Stomach (tissue), 19 donors: Measurements from ENCODE around the gene PCDHGA7. TPM values are rescaled to one million over a fixed set of nuclear protein-coding genes. Genes with fewer than 3 reads are reported as not detected.
"Not testable (repeated sequence)": the region's sequence is repeated elsewhere in the genome, so short reads cannot be mapped to it uniquely, and the experiment has no call there.

Experiments
- DNase-seq, 2 donors: peaks; one replicate each; pipeline versions ENCODE4 v3.0.0 to v3.0.0-alpha.2; 2013 to 2019
- H3K27ac ChIP-seq, 5 donors: fragments of 200-600 bp in 4 of 5; sonication (generic) in 4 of 5; one replicate each; pipeline ENCODE4 v1.5.1; 2013 to 2019; ENCODE audit warnings: mild to moderate bottlenecking in 1 of 5, moderate library complexity in 1 of 5
- H3K27me3 ChIP-seq, 3 donors: fragments of 200-600 bp; sonication (generic); one replicate each; pipeline ENCODE4 v1.5.1; 2017 to 2019; ENCODE audit warnings: mixed run types in 1 of 3
- H3K36me3 ChIP-seq, 4 donors: fragments of 200-600 bp; sonication (generic); 1 replicate in 3 of 4; 2 replicates in 1 of 4; pipeline ENCODE4 v1.5.1; 2016 to 2019
- H3K4me1 ChIP-seq, 4 donors: fragments of 200-600 bp; sonication (generic); one replicate each; pipeline ENCODE4 v1.5.1; 2016 to 2019
- H3K4me3 ChIP-seq, 4 donors: fragments of 200-600 bp; sonication (generic) in 3 of 4; one replicate each; pipeline ENCODE4 v1.5.1; 2016 to 2019; ENCODE audit warnings: mild to moderate bottlenecking in 1 of 4
- H3K9me3 ChIP-seq, 4 donors: fragments of 200-600 bp; sonication (generic); one replicate each; pipeline ENCODE4 v1.5.1; 2016 to 2019
- EP300 ChIP-seq: sonication (generic); formaldehyde crosslinking; IDR thresholded peaks from one replicate; pipeline ENCODE4 v1.6.1; 2017; ENCODE audit warnings: antibody characterized with exemption
- POLR2A ChIP-seq, 4 donors: fragments of 450-650 bp; IDR thresholded peaks; one replicate each; pipeline ENCODE4 v1.6.1; 2016; ENCODE audit warnings: antibody characterized with exemption in 4 of 4, control low read depth in 2 of 4, mild to moderate bottlenecking in 1 of 4, moderate library complexity in 1 of 4
- POLR2AphosphoS5 ChIP-seq, 3 donors: sonication (generic); formaldehyde crosslinking; IDR thresholded peaks; one replicate each; pipeline ENCODE4 v1.6.1; 2016; ENCODE audit warnings: antibody characterized with exemption in 3 of 3
- WGBS, 5 donors: extraction: QIAGEN DNeasy Blood & Tissue Kit in 3 of 5; methylation state at CpG; one replicate each; pipeline versions ENCODE4 v1.1.5 to v1.1.7; 2013 to 2018; 5-methylcytosine and 5-hydroxymethylcytosine counted together
- intact Hi-C: fragments of 100-400 bp; cut with DNase I; formaldehyde crosslinking; loops from one replicate; pipeline ENCODE4 v1.15.1; 2023; ENCODE audit warnings: low total_unique reads
- long read RNA-seq, 10 donors: transcript quantifications; one replicate each; lab custom pipeline, GENCODE V29; 2026
- polyA plus RNA-seq, 3 donors: library from polyadenylated mRNA; stranded (reverse); fragments of 200-250 nt; gene quantifications; one replicate each; pipeline ENCODE4 v1.2.3, GENCODE V29; 2013
- total RNA-seq, 5 donors: library from RNA; depleted of rRNA; stranded (reverse); fragments of >200 nt; gene quantifications; one replicate each; pipeline versions ENCODE4 v1.1.0 to v1.2.3, GENCODE V29; 2014 to 2016
- TF ChIP-seq, protein P1 (sequence below), 7 experiments: fragments of 450-650 bp in 4 of 7; fragments of 200-600 bp in 3 of 7; sonication (generic) in 3 of 7; IDR thresholded peaks; one replicate each; pipeline ENCODE4 v1.5.1; 2016 to 2019; ENCODE audit warnings: antibody characterized with exemption in 7 of 7, control low read depth in 2 of 7, mild to moderate bottlenecking in 1 of 7
- donor health status: healthy with polysubstance abuse.
- donor health status: Bipolar disorder and iron deficiency.
- donor health status: healthy.

PCDHGA7 gene
- total RNA-seq = 10 to 100 TPM in 1 of 5 donors, 1 to 10 TPM in 2, under 1 TPM in 1, not detected in 1; 0.87 to 29.0 (median 2.7) TPM
- under 1 TPM in 2 of 3 donors, not detected in 1; 0.06 to 0.30 TPM for polyA plus RNA-seq
- long read RNA-seq, donor 1 = 0 reads
- long read RNA-seq, donor 2 = 0 reads
- long read RNA-seq, donor 3 = 0 reads
- long read RNA-seq, donor 4, full-length matches to known transcripts = 1 of 1 reads
- long read RNA-seq, donor 4, partial matches to known transcripts = 0 of 1 reads
- long read RNA-seq, donor 4, other reads (novel, unspliced or antisense) = 0 of 1 reads
- long read RNA-seq, donor 5 = 0 reads
- long read RNA-seq, donor 6, full-length matches to known transcripts = 2 of 2 reads
- long read RNA-seq, donor 6, partial matches to known transcripts = 0 of 2 reads
- long read RNA-seq, donor 6, other reads (novel, unspliced or antisense) = 0 of 2 reads
- long read RNA-seq, donor 7 = 0 reads
- long read RNA-seq, donor 8 = 0 reads
- long read RNA-seq, donor 9 = 0 reads
- long read RNA-seq, donor 10 = 0 reads

DNA sequence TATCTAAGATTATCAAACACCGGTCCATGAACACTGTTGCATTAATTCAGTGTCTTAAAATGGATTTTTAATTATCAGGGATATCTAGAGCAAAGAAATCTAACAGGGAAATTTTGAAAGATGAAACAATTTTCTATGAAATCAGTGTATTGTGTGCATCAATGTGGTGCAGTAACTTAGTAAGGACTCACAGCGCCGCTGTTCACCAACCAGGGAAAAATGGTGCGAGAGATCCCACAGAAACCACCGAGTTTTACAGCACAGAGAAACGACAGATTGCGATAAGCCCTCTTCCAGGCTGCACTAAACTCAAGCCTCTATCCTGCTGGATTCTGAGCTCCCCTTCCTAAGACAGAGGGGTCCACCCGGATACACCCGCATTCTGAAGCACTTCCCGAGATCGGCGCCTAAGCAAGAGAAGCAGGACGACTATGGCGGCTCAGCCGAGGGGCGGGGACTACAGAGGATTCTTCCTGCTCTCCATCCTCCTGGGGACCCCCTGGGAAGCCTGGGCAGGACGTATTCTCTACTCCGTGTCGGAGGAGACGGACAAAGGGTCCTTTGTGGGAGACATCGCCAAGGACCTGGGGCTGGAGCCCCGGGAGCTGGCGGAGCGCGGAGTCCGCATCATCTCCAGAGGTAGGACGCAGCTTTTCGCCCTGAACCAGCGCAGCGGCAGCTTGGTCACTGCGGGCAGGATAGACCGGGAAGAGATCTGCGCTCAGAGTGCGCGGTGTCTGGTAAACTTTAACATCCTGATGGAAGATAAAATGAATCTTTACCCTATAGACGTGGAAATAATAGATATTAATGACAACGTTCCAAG lies at the start of gene PCDHGA7:
Gene PCDHGA7, plus strand, starts transcription at position 274 of the 826 bp plus-strand sequence. Its CDS starts 158 bp downstream, at position 432.
- Histone ChIP-seq H3K27ac (no peak within 1 kb of the TSS), H3K9me3 (peaks cover 34 to 99% (median 88%) of the 10 kb centered on the region in 4 donors), H3K4me3 (peak within 1 kb of the TSS in 2 of 4 donors; percentile 8 to 16), H3K36me3 (no peaks in the 10 kb centered on the region), H3K4me1 (no peaks in the 10 kb centered on the region), H3K27me3 (peaks cover 0 to 70% (median 5%) of the 10 kb centered on the region in 3 donors)
- WGBS, 5 donors = 13 to 20% (median 18%) methylated on average over 31 to 37 of the region's 37 CpGs
- TF ChIP-seq EP300 = no peak
- TF ChIP-seq POLR2A (IDR thresholded peaks at IDR 0.05) = no peak
- no peak for TF ChIP-seq POLR2AphosphoS5 (IDR thresholded peaks at IDR 0.05)
- TF ChIP-seq, protein P1, sequence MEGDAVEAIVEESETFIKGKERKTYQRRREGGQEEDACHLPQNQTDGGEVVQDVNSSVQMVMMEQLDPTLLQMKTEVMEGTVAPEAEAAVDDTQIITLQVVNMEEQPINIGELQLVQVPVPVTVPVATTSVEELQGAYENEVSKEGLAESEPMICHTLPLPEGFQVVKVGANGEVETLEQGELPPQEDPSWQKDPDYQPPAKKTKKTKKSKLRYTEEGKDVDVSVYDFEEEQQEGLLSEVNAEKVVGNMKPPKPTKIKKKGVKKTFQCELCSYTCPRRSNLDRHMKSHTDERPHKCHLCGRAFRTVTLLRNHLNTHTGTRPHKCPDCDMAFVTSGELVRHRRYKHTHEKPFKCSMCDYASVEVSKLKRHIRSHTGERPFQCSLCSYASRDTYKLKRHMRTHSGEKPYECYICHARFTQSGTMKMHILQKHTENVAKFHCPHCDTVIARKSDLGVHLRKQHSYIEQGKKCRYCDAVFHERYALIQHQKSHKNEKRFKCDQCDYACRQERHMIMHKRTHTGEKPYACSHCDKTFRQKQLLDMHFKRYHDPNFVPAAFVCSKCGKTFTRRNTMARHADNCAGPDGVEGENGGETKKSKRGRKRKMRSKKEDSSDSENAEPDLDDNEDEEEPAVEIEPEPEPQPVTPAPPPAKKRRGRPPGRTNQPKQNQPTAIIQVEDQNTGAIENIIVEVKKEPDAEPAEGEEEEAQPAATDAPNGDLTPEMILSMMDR (IDR thresholded peaks at IDR 0.05) = no peak
- intact Hi-C loops = no loop called here
- DNase-seq = no peak

DNA sequence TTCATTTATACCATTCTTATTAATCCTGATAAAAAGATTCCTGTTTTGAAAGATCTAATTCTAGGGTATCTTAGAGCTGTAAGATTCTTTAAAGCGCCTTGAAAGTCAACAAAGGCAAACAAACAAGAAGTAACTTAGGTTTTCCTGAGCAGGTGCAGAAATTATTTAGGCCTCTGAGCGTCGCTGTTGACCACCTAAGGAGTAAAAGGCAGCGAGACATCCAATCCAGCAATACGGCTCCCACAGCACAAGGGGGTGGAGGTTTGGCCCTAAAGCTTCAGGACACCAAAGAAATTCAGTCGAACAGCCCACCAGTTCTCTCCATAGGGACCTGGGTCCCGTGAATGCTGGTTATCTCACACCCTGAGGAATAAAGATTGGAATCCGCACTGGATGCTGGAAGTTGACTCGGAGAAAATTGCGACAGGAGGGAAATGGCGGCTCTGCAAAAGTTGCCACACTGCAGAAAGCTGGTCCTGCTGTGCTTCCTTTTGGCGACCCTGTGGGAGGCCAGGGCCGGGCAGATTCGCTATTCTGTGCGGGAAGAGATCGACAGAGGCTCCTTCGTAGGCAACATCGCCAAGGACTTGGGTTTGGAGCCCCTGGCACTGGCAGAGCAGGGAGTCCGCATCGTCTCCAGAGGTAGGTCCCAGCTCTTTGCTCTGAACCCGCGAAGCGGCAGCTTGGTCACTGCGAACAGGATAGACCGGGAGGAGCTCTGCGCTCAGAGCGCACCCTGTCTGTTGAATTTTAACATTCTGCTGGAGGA lies 43.8 kb upstream of the PCDHGA7 start, which contains the start of gene PCDHGA2:
Gene PCDHGA2, plus strand, starts transcription at position 223 of the 769 bp plus-strand sequence.
- H3K36me3 ChIP-seq = no peaks in the 10 kb centered on the region
- H3K4me3 ChIP-seq = peak within 1 kb of the TSS in 3 of 4 donors; percentile 18 to 29 (median 26)
- DNase-seq = peak in 1 of 2 donors; percentile 55
- H3K27ac ChIP-seq = no peak within 1 kb of the TSS
- H3K9me3 ChIP-seq = peaks cover 33 to 96% (median 87%) of the 10 kb centered on the region in 4 donors
- H3K4me1 ChIP-seq = no peaks in the 10 kb centered on the region
- peaks cover 0 to 58% (median 15%) of the 10 kb centered on the region in 3 donors for H3K27me3 ChIP-seq
- intact Hi-C loops = no loop called here
- TF ChIP-seq, protein P1 (IDR thresholded peaks at IDR 0.05) = no peak
- TF ChIP-seq POLR2AphosphoS5 (IDR thresholded peaks at IDR 0.05) = no peak
- no peak for TF ChIP-seq EP300
- TF ChIP-seq POLR2A (IDR thresholded peaks at IDR 0.05) = no peak
- WGBS, 5 donors = 8 to 17% (median 13%) methylated on average over 27 of the region's 27 CpGs

DNA sequence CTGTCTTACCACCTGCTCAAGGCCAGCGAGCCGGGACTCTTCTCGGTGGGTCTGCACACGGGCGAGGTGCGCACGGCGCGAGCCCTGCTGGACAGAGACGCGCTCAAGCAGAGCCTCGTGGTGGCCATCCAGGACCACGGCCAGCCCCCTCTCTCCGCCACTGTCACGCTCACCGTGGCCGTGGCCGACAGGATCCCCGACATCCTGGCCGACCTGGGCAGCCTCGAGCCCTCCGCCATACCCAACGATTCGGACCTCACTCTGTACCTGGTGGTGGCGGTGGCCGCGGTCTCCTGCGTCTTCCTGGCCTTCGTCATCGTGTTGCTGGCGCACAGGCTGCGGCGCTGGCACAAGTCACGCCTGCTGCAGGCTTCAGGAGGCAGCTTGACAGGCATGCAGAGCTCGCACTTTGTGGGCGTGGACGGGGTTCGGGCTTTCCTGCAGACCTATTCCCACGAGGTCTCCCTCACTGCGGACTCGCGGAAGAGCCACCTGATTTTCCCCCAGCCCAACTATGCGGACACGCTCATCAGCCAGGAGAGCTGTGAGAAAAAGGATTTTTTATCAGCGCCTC lies 41.7 kb upstream of the PCDHGA7 start:
- intact Hi-C loops, H3K4me1 ChIP-seq, DNase-seq, H3K4me3 ChIP-seq, H3K36me3 ChIP-seq, H3K27ac ChIP-seq: not testable (repeated sequence)
- peaks cover 40 to 100% (median 95%) of the 10 kb centered on the region in 4 donors for H3K9me3 ChIP-seq
- H3K27me3 ChIP-seq = peaks cover 0 to 66% (median 14%) of the 10 kb centered on the region in 3 donors
- WGBS, 5 donors = 42 to 70% (median 62%) methylated on average over 19 to 44 of the region's 45 CpGs

DNA sequence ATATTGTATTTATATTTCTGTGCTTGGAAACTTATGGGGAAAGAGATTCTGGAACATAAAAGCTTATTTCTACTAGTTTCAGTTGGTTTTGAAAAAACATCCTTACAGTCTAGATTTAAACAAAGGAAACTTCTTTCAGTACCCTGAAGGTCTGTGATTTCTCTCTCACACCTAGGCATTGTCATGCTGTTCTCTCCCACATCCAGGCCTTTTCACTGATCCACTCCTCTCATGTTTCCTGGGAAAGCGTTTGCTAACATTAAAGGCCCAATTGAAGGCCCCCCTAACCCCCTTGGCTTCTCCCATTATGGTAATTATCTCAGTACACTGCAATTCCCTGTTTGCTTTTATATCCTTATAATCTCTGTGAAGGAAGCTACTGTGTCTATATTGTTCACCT lies 39.8 kb upstream of the PCDHGA7 start:
- 5 to 26% (median 17%) methylated on average over 1 of the region's 1 CpG for WGBS, 5 donors
- H3K4me1 ChIP-seq = no peaks in the 10 kb centered on the region
- H3K9me3 ChIP-seq = peaks cover 46 to 100% (median 98%) of the 10 kb centered on the region in 4 donors
- H3K36me3 ChIP-seq = peaks cover 0 to 8% (median 0%) of the 10 kb centered on the region in 4 donors
- TF ChIP-seq, protein P1 (IDR thresholded peaks at IDR 0.05) = no peak
- no peak for TF ChIP-seq EP300
- no peak for TF ChIP-seq POLR2AphosphoS5 (IDR thresholded peaks at IDR 0.05)
- no peak for TF ChIP-seq POLR2A (IDR thresholded peaks at IDR 0.05)
- no peak for DNase-seq
- peaks cover 0 to 65% (median 18%) of the 10 kb centered on the region in 3 donors for H3K27me3 ChIP-seq
- no peak overlapping the region for H3K27ac ChIP-seq
- H3K4me3 ChIP-seq = no peak overlapping the region
- intact Hi-C loops = no loop called here
